Forelimb muscle (tissue), 1 donor: ENCODE results near the gene KLLN. TPM values are rescaled to one million over a fixed set of nuclear protein-coding genes. Genes with fewer than 3 reads are reported as not detected.
"Not testable (repeated sequence)": the region's sequence is repeated elsewhere in the genome, so short reads cannot be mapped to it uniquely, and the experiment has no call there.

Experiments
- DNase-seq: peaks from one replicate; pipeline ENCODE4 v3.0.0-alpha.2; 2013; ENCODE audit warnings: low read depth
- polyA plus RNA-seq: library from polyadenylated mRNA; unstranded; fragments of 120-200 nt; gene quantifications from one replicate; pipeline ENCODE4 v1.2.1, GENCODE V29; 2013; ENCODE audit not compliant: insufficient read length

Gene KLLN
- polyA plus RNA-seq, 1 donor, result 0.27 TPM

GRCh38 chr10:87842776-87843497, 20.4 kb downstream of the KLLN start:
- no peak for DNase-seq

- no peak for DNase-seq
Observed at GRCh38 chr10:87842220-87842641, 21.1 kb downstream of the KLLN start.

- DNase-seq, result no peak
Observed at GRCh38 chr10:87841186-87841585, 22.1 kb downstream of the KLLN start.

GRCh38 chr10:87838650-87839049, 24.7 kb downstream of the KLLN start:
- no peak for DNase-seq

- no peak for DNase-seq
Observed at GRCh38 chr10:87837445-87837844, 25.9 kb downstream of the KLLN start.

GRCh38 chr10:87836098-87836497, 27.2 kb downstream of the KLLN start:
- no peak for DNase-seq

- no peak for DNase-seq
Observed at GRCh38 chr10:87829986-87830729, 33.2 kb downstream of the KLLN start.

GRCh38 chr10:87829051-87829450, 34.3 kb downstream of the KLLN start:
- DNase-seq, result not testable (repeated sequence)

GRCh38 chr10:87827681-87828080, 35.7 kb downstream of the KLLN start:
- DNase-seq, result no peak

- DNase-seq, result no peak
Observed at GRCh38 chr10:87826653-87827052, 36.7 kb downstream of the KLLN start.

GRCh38 chr10:87819289-87819585, 44.1 kb downstream of the KLLN start:
- DNase-seq, result no peak

- no peak for DNase-seq
Observed at GRCh38 chr10:87818505-87819288, 44.6 kb downstream of the KLLN start.

GRCh38 chr10:87817609-87818504, 45.5 kb downstream of the KLLN start, which contains the start of gene ATAD1:
TSS of gene ATAD1 (minus strand) at chr10:87818226. CDS start at chr10:87814599, 3,627 bp downstream.
- peak; percentile 61 for DNase-seq

GRCh38 chr10:87816898-87817608, 46.3 kb downstream of the KLLN start:
- no peak for DNase-seq

- DNase-seq, result no peak
Observed at GRCh38 chr10:87816163-87816897, 47.0 kb downstream of the KLLN start.

Other genes starting within 250 kb of the KLLN start
- 7.8 TPM for gene PAPSS2, start 203.7 kb downstream of the KLLN start, polyA plus RNA-seq
- 30.3 TPM for gene ATAD1, start 45.3 kb downstream of the KLLN start, polyA plus RNA-seq
- gene PTEN, start 92 bp upstream of the KLLN start, polyA plus RNA-seq, result 39.0 TPM